GM19351 (cell line): ENCODE measurements around the gene LTK.
A peak's percentile ranks its signal among the peaks of the same experiment; 100 is the strongest.

Experiments used
- ATAC-seq: cut with Tn5 transposase; IDR thresholded peaks from one replicate; pipeline ENCODE4 v1.9.1; 2021; ENCODE audit warnings: mild to moderate bottlenecking, moderate library complexity; ENCODE audit not compliant: unreplicated experiment

The LTK gene

DNA sequence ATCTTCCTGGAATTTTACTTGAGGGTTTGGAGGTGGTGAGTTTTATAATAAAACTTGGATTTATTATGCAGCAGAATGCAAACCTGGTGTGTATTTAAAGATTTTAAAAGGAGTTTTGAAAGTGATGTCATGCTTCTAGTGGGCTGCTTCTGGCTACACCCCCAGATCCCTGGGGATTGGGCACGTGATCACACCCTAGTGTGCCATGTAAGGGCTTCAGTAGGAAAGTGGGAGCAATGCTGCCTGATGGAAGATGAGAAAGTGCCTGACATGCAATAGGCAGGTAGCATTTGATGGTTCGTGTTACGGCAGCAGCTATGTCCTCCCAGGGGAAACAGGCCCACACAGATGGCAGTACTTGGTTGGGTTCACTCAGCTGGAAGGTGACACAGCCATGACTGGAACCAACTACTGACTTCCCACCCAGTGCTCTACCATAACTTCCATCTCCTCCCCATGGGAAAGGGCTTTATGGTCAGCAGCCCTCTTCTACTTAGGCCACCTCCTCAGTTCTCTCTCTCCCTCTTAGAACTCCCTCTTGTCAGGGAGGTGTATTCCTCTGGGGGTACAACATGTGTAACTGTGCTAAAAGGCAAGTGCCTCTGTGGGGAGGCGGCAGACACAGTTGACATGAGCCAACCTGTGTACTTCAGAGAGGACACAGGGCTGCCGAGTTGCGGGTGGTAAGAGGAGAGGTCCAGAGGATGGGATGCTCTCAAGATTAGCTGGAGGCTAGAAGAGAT is 14.3 kb downstream of the LTK start:
- ATAC-seq, result no peak

DNA sequence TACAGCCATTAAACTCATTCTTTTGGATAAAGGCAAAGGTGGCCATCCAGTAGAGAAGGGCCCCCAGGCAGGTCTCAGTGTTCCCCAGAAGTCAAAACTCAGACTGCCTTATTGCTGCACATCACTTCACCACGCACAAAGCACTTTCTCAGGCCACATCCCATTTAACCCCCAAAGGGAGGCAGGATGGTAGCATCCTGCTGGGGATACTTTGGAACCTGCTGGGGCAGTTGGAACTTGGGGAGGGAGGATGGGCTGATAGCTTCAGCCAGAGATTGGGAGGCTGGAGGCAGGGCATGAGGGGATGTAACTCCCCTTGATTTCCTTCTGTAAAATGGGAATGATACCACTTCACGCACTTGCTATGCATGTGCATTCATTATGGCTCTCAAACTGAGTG is 15.0 kb downstream of the LTK start:
- ATAC-seq, result no peak

GRCh38 chr15:41495736-41496599 is 17.7 kb downstream of the LTK start:
- no peak for ATAC-seq

GRCh38 chr15:41494922-41495735 is 18.5 kb downstream of the LTK start:
- no peak for ATAC-seq

GRCh38 chr15:41494190-41494921 is 19.3 kb downstream of the LTK start:
- ATAC-seq, result peak; percentile 13

DNA sequence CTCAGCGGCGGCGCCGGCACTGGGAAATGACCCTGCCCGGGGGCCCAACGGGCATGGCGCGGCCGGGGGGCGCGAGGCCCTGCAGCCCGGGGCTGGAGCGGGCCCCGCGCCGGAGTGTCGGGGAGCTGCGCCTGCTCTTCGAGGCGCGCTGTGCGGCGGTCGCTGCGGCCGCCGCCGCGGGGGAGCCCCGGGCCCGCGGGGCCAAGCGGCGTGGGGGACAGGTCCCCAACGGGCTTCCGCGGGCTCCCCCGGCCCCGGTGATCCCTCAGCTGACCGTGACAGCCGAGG is 19.8 kb downstream of the LTK start:
- peak; percentile 22 for ATAC-seq

DNA sequence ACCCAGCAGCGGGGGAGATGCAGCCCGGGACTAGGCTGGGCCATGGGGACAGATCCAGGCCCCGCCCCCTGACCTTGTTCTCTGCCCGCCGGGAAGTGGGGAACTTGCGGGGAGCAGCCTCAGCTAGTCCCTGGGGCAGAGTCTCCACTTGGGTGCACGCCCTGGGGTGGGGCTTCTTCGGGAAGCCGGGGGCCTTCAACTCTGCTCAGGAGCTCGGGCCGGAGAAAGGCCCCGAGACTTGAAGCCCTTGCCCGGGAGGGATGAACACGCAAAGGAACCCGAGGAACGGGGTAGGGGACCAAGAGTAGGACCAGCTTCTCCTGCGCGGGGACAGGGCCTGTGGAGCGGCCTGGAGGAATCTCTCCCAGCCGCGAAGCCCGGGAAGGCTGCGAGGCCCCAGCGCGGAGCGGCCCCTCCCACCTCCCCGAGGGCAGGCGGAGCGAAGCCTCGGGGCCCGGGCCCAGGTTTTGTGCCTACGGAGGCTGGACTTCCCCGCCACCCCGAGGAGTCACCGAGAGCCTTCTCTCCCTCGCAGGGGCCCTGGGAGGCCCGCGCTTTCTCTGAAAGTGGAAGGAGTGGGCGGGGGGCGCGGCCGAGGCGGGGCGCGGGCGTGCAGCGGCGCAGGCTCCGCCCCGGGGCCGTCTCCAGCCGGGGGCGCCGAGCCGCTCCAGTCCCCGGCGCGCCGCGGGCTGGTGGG is 20.3 kb downstream of the LTK start, which contains the start of gene ITPKA:
Gene ITPKA (plus strand): TSS at position 670 of the 697 bp plus-strand sequence. CDS start 54 bp downstream, outside the sequence.
- ATAC-seq, result peak; percentile 74

DNA sequence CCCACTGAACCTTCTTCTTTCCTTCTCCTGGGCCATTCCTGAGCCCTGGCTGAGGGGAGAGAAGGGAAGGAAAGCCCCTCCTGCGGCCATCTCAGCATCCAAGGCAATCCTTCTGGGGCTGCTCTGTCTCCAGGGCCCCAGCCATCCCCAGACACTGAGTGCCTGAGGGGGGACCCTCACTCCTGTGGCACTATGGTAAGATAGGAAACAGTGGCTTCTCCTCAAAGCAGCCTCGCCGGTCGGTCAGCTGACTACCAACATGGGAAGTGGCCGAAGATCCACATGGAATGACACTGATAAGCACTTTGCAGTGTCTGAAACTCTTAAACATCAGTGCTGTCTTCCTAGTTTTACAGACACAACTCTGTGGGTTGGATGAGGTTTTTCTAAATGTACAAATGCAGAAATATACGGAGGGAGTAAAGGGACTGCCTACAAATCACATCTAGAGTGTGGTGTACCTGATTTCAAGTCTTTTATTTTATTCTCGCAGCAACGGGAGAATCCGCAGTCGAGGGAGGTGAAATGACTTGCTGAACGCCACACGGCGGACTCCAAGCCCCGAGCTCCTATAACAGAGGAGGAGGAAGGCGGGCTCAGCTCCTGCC is 20.9 kb downstream of the LTK start:
- no peak for ATAC-seq

- no peak for ATAC-seq
Observed at GRCh38 chr15:41491889-41492288, 21.7 kb downstream of the LTK start.

GRCh38 chr15:41490355-41490754 is 23.3 kb downstream of the LTK start:
- ATAC-seq, result peak; percentile 46

GRCh38 chr15:41489641-41490040 is 24.0 kb downstream of the LTK start:
- ATAC-seq, result no peak

DNA sequence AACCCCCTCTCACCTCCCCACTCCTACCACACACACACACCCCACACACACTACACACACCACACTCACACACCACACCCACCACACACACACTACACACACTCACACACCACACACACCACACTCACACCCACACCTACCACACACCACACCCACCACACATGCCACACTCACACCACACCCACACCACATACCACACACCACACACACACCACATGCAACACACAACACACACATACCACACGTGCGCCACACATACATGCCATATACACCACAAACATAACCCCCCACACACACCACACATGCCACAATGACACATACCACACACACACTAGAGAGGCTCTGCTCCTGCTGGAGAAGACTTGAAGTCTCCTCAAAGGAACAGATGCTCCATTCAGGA is 25.8 kb downstream of the LTK start:
- ATAC-seq, result no peak

GRCh38 chr15:41487381-41487780 is 26.2 kb downstream of the LTK start:
- ATAC-seq, result no peak

- no peak for ATAC-seq
Observed at GRCh38 chr15:41486286-41486685, 27.3 kb downstream of the LTK start.

GRCh38 chr15:41484937-41485625 is 28.5 kb downstream of the LTK start:
- no peak for ATAC-seq

- ATAC-seq, result no peak
Observed at GRCh38 chr15:41483519-41483918, 30.1 kb downstream of the LTK start.

GRCh38 chr15:41483115-41483514 is 30.5 kb downstream of the LTK start:
- ATAC-seq, result peak; percentile 78

DNA sequence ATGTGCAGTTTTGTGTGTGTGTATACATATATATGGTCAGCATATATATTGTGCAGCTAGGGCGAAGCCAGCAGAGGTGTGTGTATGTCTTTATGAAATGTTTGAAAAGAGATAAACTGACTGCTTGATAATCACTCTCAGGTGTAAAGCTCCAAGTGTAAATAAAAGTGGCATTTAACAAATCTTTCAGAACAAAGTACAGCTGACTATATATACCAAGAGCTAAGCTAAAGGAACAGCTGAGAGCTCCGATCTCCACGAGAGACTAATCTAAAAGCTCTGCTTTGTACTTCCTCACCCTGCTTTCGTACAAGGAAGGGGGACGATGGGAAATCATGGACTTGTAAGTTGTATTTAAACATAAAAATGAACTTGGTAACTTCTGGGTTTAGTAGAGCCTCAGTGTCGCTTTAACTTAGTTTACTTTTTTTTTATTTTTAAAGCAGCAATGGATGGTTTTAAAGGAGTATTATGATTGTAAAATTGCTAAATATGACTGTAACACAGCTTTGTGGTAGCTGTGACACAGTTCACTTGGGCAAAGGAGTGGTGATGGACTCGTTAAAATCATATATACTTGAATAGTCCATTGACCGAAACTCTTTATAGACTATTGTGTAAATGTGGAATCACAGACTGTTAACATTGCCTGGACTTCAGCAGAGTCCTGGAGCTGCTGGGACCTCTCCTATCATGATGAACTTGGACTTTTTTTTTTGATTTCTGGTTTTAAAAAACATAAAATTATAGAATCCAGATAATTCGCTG is 31.3 kb downstream of the LTK start:
- no peak for ATAC-seq
